NOMO-1 treated with DMSO at 0.1 percent for 48 hours (cell line): ENCODE results near the gene FAM131B.

Experiments
- DNase-seq: peaks from one replicate; lab custom pipeline; 2025; ENCODE audit not compliant: unreplicated experiment; lab: John Stamatoyannopoulos, UW

FAM131B gene

DNA sequence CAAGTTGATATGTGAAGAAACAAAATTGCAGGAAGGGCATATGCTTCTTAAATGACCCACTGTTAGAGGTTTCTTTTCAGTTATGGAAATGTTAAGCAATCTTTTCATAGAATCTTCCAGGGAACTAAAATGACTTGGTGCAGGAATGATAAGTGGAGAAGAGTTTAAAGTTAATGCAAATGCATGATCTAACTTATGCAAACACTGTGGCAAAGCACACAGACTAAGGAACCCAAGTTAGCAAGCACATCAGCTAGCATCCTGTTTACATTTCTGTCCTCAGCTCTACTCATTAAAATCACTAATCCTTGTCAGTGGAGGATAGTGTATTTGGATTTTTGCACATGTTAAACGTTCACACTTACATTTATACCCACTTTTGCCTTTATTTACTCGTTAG is 37.3 kb downstream of the FAM131B start:
- DNase-seq = no peak

DNA sequence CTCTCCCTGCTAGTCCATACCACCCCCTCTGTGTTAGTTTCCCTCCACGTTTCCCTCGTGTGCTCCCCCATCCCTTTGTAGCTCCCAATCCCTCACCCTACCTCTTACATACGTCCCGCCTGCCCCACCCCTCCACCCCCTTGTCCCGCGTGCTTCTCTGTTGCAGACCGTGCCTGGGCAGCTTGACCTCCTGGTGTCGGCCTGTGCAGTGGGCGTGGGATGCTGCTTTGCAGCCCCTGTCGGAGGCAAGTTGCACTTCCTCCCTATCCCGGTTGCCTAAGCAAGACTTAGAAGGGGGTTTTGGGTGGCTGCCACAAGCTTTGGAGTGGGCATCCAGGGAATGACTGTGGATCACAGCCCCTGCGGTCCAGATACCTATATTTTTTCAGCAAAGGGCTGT is 38.9 kb downstream of the FAM131B start:
- DNase-seq = no peak

GRCh38 chr7:143322760-143323633 is 39.5 kb downstream of the FAM131B start:
- DNase-seq = no peak

GRCh38 chr7:143321734-143322133 is 40.8 kb downstream of the FAM131B start:
- no peak for DNase-seq

DNA sequence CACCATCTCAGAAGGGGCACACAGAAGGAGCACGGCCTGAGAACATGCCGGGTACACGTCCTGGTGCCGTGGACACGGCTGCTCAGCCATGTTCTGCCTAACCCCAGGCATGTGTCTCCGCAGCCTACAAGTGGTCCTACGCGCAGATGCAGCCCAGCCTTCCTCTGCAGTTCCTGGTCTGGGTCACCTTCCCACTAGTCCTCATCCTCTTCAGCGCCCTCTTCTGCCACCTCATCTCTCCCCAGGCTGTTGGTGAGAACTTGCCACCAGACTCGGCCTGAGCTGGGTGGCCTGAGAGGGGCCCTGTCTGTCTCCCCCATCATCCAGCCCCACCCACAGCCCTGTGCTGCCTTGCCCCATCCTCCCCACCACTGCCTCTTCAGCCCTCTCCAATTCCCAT is 41.3 kb downstream of the FAM131B start:
- no peak for DNase-seq

- no peak for DNase-seq
Observed at GRCh38 chr7:143320620-143321019, 41.9 kb downstream of the FAM131B start.

GRCh38 chr7:143318661-143319060 is 43.9 kb downstream of the FAM131B start:
- DNase-seq = peak; percentile 34

DNA sequence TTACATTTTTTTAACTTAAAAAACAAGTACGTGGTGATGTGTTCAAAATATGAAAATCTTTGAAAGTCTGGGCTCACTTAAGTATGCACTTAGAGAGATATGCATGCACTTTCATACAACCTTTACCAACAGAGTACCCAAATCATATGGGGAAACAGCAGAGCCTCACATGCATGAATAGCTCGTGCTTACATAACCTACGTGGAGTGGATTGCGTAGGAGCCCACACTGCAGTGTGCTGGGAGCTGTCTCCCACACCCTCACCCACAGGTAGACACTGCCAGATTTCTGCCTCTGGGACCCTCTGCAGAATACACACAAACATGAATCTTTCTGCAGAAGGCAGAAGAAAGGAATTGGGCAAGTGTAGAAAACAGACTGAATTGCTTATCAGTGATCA is 46.0 kb downstream of the FAM131B start:
- DNase-seq = no peak

DNA sequence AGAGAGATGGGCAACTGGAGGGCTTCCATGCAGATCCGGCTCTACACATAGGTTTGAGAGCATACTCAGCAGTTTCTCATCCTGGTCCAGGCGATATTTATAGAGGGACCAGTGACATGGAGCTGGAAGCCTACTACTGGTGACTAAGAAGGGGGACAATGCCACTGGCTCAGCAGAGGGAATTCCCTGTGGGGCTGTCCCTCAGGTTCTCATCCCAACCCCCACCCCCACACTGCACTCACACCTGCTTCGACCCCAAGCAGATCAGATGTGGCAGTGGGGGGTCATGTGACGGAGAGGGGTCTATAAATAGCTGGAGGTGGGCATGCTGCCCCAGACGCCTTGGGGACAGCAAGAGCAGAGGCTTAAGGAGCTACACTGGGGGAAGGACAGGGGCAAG is 46.7 kb downstream of the FAM131B start, which contains the start of gene CLCN1:
Gene CLCN1 (plus strand): TSS at position 336 of the 400 bp plus-strand sequence. CDS start 102 bp downstream, outside the sequence.
- DNase-seq = no peak

DNA sequence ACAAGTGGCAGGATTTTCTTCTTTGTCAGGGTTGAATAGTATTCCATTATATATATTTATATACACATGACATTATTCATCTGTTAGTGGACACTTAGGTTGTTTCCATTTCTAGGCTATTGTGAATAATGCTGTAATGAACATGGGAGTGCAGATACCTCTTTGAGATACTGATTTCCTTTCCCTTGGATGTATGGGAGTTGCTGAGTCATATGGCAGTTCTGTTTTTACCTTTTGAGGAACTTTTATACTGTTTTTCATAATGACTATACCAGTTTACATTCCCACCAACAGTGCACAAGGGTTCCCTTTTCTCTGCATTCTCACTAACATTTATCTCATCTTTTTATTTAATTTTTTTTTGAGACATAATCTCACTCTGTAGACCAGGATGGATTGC is 48.4 kb downstream of the FAM131B start:
- DNase-seq = peak; percentile 3

DNA sequence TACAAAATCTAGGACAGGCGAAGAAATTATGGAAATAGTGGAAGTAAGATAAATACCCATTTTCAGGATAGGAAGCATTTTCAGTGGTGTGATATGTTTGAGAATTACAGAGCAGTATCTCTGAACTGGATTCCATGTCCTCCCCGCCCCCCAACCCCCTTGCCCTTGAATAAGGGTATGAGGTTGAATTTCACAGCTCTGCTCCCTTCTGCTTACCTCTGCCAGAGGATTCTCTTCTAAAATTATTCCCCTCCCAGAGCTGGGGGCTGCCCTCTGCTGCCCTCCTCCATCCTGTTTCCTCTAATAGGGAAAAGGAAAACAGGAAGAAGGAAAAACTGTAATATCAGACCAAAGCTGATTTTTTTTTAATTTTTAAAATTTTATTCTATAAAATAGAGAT is 53.9 kb downstream of the FAM131B start:
- DNase-seq = no peak

- DNase-seq = peak; percentile 54
Observed at GRCh38 chr7:143305423-143306070, 57.0 kb downstream of the FAM131B start.

DNA sequence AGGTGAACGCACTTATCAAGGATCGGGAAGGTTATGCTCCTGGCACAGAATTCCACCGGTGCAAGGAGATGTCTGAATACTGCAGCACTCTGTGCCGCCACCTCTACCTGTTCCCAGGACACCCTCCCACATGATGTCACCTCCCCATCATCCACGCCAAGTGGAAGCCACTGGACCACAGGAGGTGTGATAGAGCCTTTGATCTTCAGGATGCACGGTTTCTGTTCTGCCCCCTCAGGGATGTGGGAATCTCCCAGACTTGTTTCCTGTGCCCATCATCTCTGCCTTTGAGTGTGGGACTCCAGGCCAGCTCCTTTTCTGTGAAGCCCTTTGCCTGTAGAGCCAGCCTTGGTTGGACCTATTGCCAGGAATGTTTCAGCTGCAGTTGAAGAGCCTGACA is 57.6 kb downstream of the FAM131B start:
- no peak for DNase-seq

GRCh38 chr7:143303733-143304132 is 58.8 kb downstream of the FAM131B start:
- DNase-seq = no peak
